ENCODE results near the gene TANGO6.
"Not testable (repeated sequence)": the region's sequence is repeated elsewhere in the genome, so short reads cannot be mapped to it uniquely, and the experiment has no call there.

Gene TANGO6

DNA sequence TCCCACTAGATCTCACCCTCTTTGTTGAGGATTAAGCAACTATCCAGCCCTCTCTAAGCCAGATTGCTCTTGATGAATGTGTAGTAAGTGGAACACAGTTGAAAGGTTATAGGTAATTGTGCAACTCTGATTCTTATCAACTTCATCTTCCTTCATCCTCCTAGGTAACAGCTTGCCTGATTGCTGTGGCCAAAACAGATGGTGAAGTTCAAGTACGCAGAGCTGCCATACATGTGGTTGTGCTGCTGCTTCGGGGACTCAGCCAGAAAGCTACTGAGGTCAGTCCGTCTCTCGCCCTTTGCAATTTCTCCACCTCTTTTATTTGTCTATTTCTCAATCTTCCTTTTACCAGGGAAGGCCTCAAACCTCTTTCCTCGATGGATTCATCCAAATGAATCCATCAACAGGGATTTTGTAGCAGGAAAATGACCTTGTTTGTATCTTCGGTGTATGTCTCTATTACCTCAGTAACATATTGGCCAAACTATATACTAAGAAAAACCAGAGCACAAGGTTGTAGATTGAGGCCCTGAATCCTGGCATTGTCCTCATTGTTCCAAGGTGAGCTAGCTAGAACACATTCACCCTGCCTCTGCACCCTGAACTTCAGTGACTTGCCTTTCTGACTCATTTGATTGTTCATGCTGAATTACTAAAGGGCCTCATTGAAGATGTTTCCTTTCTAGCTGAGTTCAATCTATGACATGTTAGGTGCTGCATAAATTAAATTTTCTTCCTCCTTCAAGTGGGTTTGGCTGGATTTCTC is 197.0 kb downstream of the TANGO6 start:
- Histone ChIP-seq H3K9me3 (ENCODE audit: insufficient read depth, low read length) (peaks cover 10% of the 10 kb centered on the region), H3K4me1 (ENCODE audit: insufficient read depth, insufficient read length) (no peaks in the 10 kb centered on the region), H3K9ac (ENCODE audit: insufficient read length, low read depth) (no peak overlapping the region), H3K27me3 (ENCODE audit: insufficient read depth, insufficient read length) (no peaks in the 10 kb centered on the region), H3K4me3 (ENCODE audit: insufficient read length, low read depth) (no peak overlapping the region), H3K36me3 (ENCODE audit: insufficient read depth, insufficient read length, low read length) (peaks cover 8% of the 10 kb centered on the region)
- DNase-seq (ENCODE audit: low read depth, low spot score): no peak
- TF ChIP-seq ZNF274 (IDR thresholded peaks at IDR 0.05; ENCODE audit: low read depth, low read length): no peak

DNA sequence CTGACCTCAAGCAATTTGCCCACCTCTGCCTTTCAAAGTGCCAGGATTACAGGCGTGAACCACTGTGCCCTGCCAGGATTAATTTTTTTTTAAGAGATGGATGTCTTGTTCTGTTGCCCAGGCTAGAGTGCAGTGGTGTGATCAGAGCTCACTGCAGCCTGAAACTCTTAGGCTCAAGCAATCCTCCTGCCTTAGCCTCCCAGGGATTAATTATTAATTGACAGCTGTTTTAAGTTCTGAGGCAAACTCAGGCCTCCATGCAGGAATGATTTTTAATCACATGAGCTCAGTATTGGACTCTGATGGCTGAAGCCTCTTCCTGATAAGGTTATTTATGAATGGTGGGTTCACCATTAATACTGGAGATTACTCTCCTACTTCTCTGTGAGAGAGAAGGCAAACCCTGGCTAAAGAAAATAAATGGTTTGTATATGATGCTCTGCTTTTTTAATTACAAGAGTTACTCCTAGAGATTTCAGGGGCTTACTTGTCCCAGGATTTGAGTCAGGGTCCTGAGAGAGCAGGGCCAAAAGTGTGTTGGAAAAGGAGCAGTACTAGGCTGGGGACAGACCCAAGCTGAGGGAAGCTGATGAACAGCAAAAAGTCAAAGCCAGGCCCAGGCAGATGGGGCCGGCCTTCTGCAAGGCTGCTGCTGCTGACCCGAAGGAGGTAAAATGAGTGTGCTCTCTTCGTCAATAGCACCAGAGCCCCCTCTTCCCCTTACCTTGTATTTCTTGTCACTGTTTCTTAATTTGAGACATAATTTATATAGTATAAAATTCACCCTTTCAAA is 205.2 kb downstream of the TANGO6 start:
- H3K4me1 ChIP-seq (ENCODE audit: insufficient read depth, insufficient read length): no peaks in the 10 kb centered on the region
- H3K9me3 ChIP-seq (ENCODE audit: insufficient read depth, low read length): no peaks in the 10 kb centered on the region
- peaks cover 2% of the 10 kb centered on the region for H3K36me3 ChIP-seq (ENCODE audit: insufficient read depth, insufficient read length, low read length)
- H3K27me3 ChIP-seq (ENCODE audit: insufficient read depth, insufficient read length): no peaks in the 10 kb centered on the region
- no peak overlapping the region for H3K9ac ChIP-seq (ENCODE audit: insufficient read length, low read depth)
- TF ChIP-seq SUZ12 (IDR thresholded peaks at IDR 0.05; ENCODE audit: extremely low read depth, insufficient read depth, insufficient read length) (no peak), YY1 (IDR thresholded peaks at IDR 0.05; ENCODE audit: insufficient read depth, insufficient read length) (no peak), ZNF274 (IDR thresholded peaks at IDR 0.05; ENCODE audit: low read depth, low read length) (no peak)
- DNase-seq (ENCODE audit: low read depth, low spot score): no peak
- H3K4me3 ChIP-seq (ENCODE audit: insufficient read length, low read depth): no peak overlapping the region

DNA sequence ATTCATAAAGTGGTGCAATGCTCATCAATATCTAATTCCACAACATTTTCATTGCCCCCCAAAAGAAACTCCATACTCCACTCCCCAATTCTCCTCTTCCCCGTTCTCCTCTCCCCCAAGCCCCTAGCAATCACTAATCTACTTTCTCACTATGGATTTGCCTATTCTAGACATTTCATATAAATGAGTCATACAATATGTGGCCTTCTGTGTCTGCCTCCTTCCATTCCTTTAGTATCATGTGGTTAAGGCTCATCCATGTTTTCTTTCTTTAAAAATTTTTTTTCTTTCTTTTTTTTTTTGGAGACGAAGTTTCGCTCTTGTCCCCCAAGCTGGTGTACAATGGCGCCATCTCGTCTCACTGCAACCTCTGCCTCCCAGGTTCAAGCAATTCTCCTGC is 205.8 kb downstream of the TANGO6 start:
- Histone ChIP-seq H3K9me3 (ENCODE audit: insufficient read depth, low read length) (no peaks in the 10 kb centered on the region), H3K4me1 (ENCODE audit: insufficient read depth, insufficient read length) (no peaks in the 10 kb centered on the region), H3K9ac (ENCODE audit: insufficient read length, low read depth) (no peak overlapping the region), H3K4me3 (ENCODE audit: insufficient read length, low read depth) (no peak overlapping the region), H3K27me3 (ENCODE audit: insufficient read depth, insufficient read length) (no peaks in the 10 kb centered on the region), H3K36me3 (ENCODE audit: insufficient read depth, insufficient read length, low read length) (peaks cover 2% of the 10 kb centered on the region)
- TF ChIP-seq YY1 (IDR thresholded peaks at IDR 0.05; ENCODE audit: insufficient read depth, insufficient read length) (no peak), ZNF274 (IDR thresholded peaks at IDR 0.05; ENCODE audit: low read depth, low read length) (no peak), SUZ12 (IDR thresholded peaks at IDR 0.05; ENCODE audit: extremely low read depth, insufficient read depth, insufficient read length) (no peak)
- no peak for DNase-seq (ENCODE audit: low read depth, low spot score)

DNA sequence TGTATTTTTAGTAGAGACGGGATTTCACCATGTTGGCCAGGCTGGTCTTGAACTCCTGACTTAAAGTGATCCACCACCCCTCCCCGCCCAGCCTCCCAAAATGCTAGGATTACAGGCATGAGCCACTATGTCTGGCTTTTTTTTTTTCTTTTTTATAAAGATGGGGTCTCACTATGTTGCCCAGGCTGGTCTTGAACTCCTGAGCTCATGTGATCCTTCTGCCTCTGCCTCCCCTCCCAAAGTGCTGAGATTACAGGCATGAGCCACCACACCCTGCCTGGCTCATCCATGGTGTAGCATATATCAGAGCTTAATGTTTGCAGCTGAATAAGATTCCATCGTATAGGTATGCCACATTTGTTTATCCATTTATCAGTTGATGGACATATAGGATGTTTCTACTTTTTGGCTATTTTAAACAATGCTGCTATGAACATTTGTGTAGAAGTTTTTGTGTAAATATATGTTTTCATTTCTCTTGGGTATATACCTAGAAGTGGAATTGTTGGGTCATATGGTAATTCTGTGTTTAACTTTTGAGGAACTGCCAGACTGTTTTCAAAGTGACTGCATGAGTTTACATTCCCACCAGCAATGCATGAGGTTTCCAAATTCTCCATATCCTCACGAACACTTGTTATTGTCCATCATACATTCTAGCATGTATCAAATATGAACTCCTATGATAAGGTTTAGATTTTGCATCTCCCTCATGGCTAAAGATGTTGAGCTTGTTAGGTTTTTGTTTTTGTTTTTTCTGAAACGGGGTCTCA is 206.5 kb downstream of the TANGO6 start:
- Histone ChIP-seq H3K4me1 (ENCODE audit: insufficient read depth, insufficient read length) (no peaks in the 10 kb centered on the region), H3K9ac (ENCODE audit: insufficient read length, low read depth) (no peak overlapping the region), H3K9me3 (ENCODE audit: insufficient read depth, low read length) (no peaks in the 10 kb centered on the region), H3K36me3 (ENCODE audit: insufficient read depth, insufficient read length, low read length) (peaks cover 2% of the 10 kb centered on the region), H3K4me3 (ENCODE audit: insufficient read length, low read depth) (no peak overlapping the region), H3K27me3 (ENCODE audit: insufficient read depth, insufficient read length) (no peaks in the 10 kb centered on the region)
- TF ChIP-seq ZNF274 (IDR thresholded peaks at IDR 0.05; ENCODE audit: low read depth, low read length) (no peak), SUZ12 (IDR thresholded peaks at IDR 0.05; ENCODE audit: extremely low read depth, insufficient read depth, insufficient read length) (no peak), YY1 (IDR thresholded peaks at IDR 0.05; ENCODE audit: insufficient read depth, insufficient read length) (no peak)
- no peak for DNase-seq (ENCODE audit: low read depth, low spot score)

DNA sequence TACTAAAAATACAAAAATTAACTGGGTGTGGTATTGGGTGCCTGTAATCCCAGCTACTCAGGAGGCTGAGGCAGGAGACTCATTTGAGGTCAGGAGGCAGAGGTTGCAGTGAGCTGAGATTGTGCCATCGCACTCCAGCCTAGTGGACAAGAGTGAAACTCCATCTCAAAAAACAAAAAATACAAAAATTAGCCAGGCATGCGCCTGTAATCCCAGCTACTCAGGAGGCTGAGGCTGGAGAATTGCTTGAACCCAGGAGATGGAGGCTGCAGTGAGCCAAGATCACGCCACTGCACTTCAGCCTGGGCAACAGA is 208.1 kb downstream of the TANGO6 start:
- DNase-seq (ENCODE audit: low read depth, low spot score); H3K9ac ChIP-seq (ENCODE audit: insufficient read length, low read depth); H3K36me3 ChIP-seq (ENCODE audit: insufficient read depth, insufficient read length, low read length); H3K9me3 ChIP-seq (ENCODE audit: insufficient read depth, low read length); H3K4me3 ChIP-seq (ENCODE audit: insufficient read length, low read depth); H3K27me3 ChIP-seq (ENCODE audit: insufficient read depth, insufficient read length); H3K4me1 ChIP-seq (ENCODE audit: insufficient read depth, insufficient read length): not testable (repeated sequence)

DNA sequence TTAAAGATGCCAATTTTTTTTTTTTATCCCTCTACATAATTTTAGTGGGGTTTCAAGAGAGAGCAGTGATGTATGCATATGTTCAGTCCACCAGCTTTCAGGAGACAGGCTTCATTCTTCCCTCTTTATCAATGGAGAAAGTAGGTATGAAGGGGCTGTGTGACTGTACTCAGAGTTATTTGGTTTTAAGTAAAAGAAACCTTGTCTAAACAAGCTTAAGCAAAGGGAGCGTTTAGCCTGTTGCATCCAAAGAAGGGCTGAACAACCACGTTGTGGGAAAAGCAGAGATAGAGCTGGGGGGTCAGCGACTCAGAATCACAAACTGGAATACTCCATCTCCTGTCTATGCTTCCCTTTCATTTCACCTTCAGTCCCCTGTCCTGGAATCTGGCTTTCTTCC is 211.7 kb downstream of the TANGO6 start:
- H3K9me3 ChIP-seq (ENCODE audit: insufficient read depth, low read length): no peaks in the 10 kb centered on the region
- TF ChIP-seq YY1 (IDR thresholded peaks at IDR 0.05; ENCODE audit: insufficient read depth, insufficient read length) (no peak), ZNF274 (IDR thresholded peaks at IDR 0.05; ENCODE audit: low read depth, low read length) (no peak), SUZ12 (IDR thresholded peaks at IDR 0.05; ENCODE audit: extremely low read depth, insufficient read depth, insufficient read length) (no peak)
- H3K9ac ChIP-seq (ENCODE audit: insufficient read length, low read depth): no peak overlapping the region
- H3K4me3 ChIP-seq (ENCODE audit: insufficient read length, low read depth): no peak overlapping the region
- H3K27me3 ChIP-seq (ENCODE audit: insufficient read depth, insufficient read length): no peaks in the 10 kb centered on the region
- DNase-seq (ENCODE audit: low read depth, low spot score): no peak
- peaks cover 2% of the 10 kb centered on the region for H3K36me3 ChIP-seq (ENCODE audit: insufficient read depth, insufficient read length, low read length)
- no peaks in the 10 kb centered on the region for H3K4me1 ChIP-seq (ENCODE audit: insufficient read depth, insufficient read length)

DNA sequence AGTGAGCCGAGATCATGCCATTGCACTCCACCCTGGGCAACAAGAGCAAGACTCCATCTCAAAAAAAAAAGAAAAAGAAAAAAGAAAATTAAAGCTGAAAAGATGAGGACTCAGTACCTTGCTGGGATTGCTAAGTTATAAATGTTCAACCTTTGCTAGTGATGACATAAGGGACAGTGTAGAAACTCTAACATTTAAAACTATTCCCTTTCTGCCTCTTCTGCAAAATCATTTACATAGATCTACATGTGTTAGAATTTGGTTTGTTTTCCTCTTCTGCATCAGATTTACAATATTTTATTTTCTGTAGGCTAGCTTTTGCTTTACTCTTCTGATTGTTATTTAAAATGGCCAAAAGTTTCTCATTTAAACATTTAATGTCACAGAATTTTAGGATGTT is 212.6 kb downstream of the TANGO6 start:
- DNase-seq (ENCODE audit: low read depth, low spot score): no peak
- H3K9ac ChIP-seq (ENCODE audit: insufficient read length, low read depth): no peak overlapping the region
- H3K9me3 ChIP-seq (ENCODE audit: insufficient read depth, low read length): no peaks in the 10 kb centered on the region
- H3K36me3 ChIP-seq (ENCODE audit: insufficient read depth, insufficient read length, low read length): peaks cover 2% of the 10 kb centered on the region
- no peak overlapping the region for H3K4me3 ChIP-seq (ENCODE audit: insufficient read length, low read depth)
- no peaks in the 10 kb centered on the region for H3K4me1 ChIP-seq (ENCODE audit: insufficient read depth, insufficient read length)
- TF ChIP-seq SUZ12 (IDR thresholded peaks at IDR 0.05; ENCODE audit: extremely low read depth, insufficient read depth, insufficient read length) (no peak), ZNF274 (IDR thresholded peaks at IDR 0.05; ENCODE audit: low read depth, low read length) (no peak), YY1 (IDR thresholded peaks at IDR 0.05; ENCODE audit: insufficient read depth, insufficient read length) (no peak)
- no peaks in the 10 kb centered on the region for H3K27me3 ChIP-seq (ENCODE audit: insufficient read depth, insufficient read length)

Measured in NT2/D1 (cell line).